HG02870 (cell line): ENCODE measurements around the gene NFE2.

ENCODE experiments used
- ATAC-seq: cut with Tn5 transposase; IDR thresholded peaks from one replicate; pipeline ENCODE4 v1.9.1; 2021; ENCODE audit warnings: mild to moderate bottlenecking, moderate library complexity; ENCODE audit not compliant: unreplicated experiment

NFE2 gene

GRCh38 chr12:54306925-54307741, 6.3 kb upstream of the NFE2 start:
- no peak for ATAC-seq

- ATAC-seq, result no peak
Measured at GRCh38 chr12:54304187-54304810, 3.5 kb upstream of the NFE2 start.

- no peak for ATAC-seq
Measured at GRCh38 chr12:54303640-54304039, 2.8 kb upstream of the NFE2 start.

GRCh38 chr12:54301428-54302048, 723 bp upstream of the NFE2 start:
- no peak for ATAC-seq

- ATAC-seq, result no peak
Measured at GRCh38 chr12:54300225-54300731, 537 bp downstream of the NFE2 start.

- no peak for ATAC-seq
Measured at GRCh38 chr12:54299515-54300224, 1.1 kb downstream of the NFE2 start.

- no peak for ATAC-seq
Measured at GRCh38 chr12:54298904-54299303, 1.9 kb downstream of the NFE2 start.

GRCh38 chr12:54296393-54297099, 4.3 kb downstream of the NFE2 start:
- ATAC-seq, result no peak

GRCh38 chr12:54294953-54295566, 5.8 kb downstream of the NFE2 start:
- ATAC-seq, result no peak

- ATAC-seq, result no peak
Measured at GRCh38 chr12:54294152-54294952, 6.5 kb downstream of the NFE2 start.

GRCh38 chr12:54292931-54293241, 7.9 kb downstream of the NFE2 start:
- no peak for ATAC-seq

- no peak for ATAC-seq
Measured at GRCh38 chr12:54292083-54292930, 8.5 kb downstream of the NFE2 start.

- ATAC-seq, result no peak
Measured at GRCh38 chr12:54287261-54288157, 13.3 kb downstream of the NFE2 start.

- ATAC-seq, result no peak
Measured at GRCh38 chr12:54286042-54287030, 14.5 kb downstream of the NFE2 start.

GRCh38 chr12:54285150-54286041, 15.4 kb downstream of the NFE2 start:
- ATAC-seq, result no peak
